Astrocyte of the spinal cord (primary cell): ENCODE data around the gene SERPINA3.

Source experiments
- DNase-seq: peaks from one replicate; pipeline ENCODE4 v3.0.0; 2011; ENCODE audit warnings: low read depth, low spot score
- H3K4me3 ChIP-seq: 2 replicates; pipeline ENCODE4 v1.5.1; 2011; ENCODE audit warnings: low read depth, mild to moderate bottlenecking, low read length, moderate library complexity
- CTCF ChIP-seq: IDR thresholded peaks from 2 replicates; pipeline ENCODE4 v1.5.1; 2012; ENCODE audit warnings: low read depth, mild to moderate bottlenecking, low read length, inconsistent platforms
- in situ Hi-C: cut with HindIII; loops from 2 replicates; pipeline ENCODE4 v1.10.0; 2017; ENCODE audit warnings: low sequenced_read_pairs

Gene SERPINA3

GRCh38 chr14:94612174-94612573 lies at the start of gene SERPINA3:
Gene SERPINA3, plus strand, starts transcription at chr14:94612391. Its CDS starts 2,051 bp downstream, at chr14:94614442.
- no peak for TF ChIP-seq CTCF
- in situ Hi-C loops, result no loop called here
- peak; percentile 35 for DNase-seq
- no peak within 1 kb of the TSS for H3K4me3 ChIP-seq

GRCh38 chr14:94562941-94563883 lies 49.0 kb upstream of the SERPINA3 start:
- no peak for TF ChIP-seq CTCF
- in situ Hi-C loops, result no loop called here
- H3K4me3 ChIP-seq, result no peak overlapping the region
- no peak for DNase-seq

GRCh38 chr14:94564381-94564780 lies 47.8 kb upstream of the SERPINA3 start:
- no peak overlapping the region for H3K4me3 ChIP-seq
- in situ Hi-C loops, result no loop called here
- no peak for DNase-seq
- TF ChIP-seq CTCF, result no peak

GRCh38 chr14:94568186-94568585 lies 44.0 kb upstream of the SERPINA3 start:
- no peak overlapping the region for H3K4me3 ChIP-seq
- TF ChIP-seq CTCF, result no peak
- in situ Hi-C loops, result no loop called here
- DNase-seq, result no peak

- no peak for TF ChIP-seq CTCF
- DNase-seq, result no peak
- in situ Hi-C loops, result no loop called here
These were observed 42.7 kb upstream of the SERPINA3 start for GRCh38 chr14:94569381-94570001.

GRCh38 chr14:94570002-94570400 lies 42.2 kb upstream of the SERPINA3 start:
- in situ Hi-C loops, result no loop called here
- no peak overlapping the region for H3K4me3 ChIP-seq
- TF ChIP-seq CTCF, result no peak
- no peak for DNase-seq

More at GRCh38 chr14:94569381-94570001, 42.7 kb upstream of the SERPINA3 start:
- no peak overlapping the region for H3K4me3 ChIP-seq
